ENCODE results near the gene GRID2. TPM values are rescaled to one million over a fixed set of nuclear protein-coding genes. Genes with fewer than 3 reads are reported as not detected.
A peak's percentile ranks its signal among the peaks of the same experiment; 100 is the strongest.

Gene GRID2
- total RNA-seq, 1 donor from 2014 or later: not detected

- Mint-ChIP-seq H3K4me3 (ENCODE audit: unreplicated experiment) (no peak overlapping the region), H3K4me1 (ENCODE audit: unreplicated experiment) (no peaks in the 10 kb centered on the region), H3K9me3 (ENCODE audit: unreplicated experiment) (no peaks in the 10 kb centered on the region), H3K27me3 (ENCODE audit: unreplicated experiment) (no peaks in the 10 kb centered on the region), H3K27ac (ENCODE audit: unreplicated experiment) (no peak overlapping the region), H3K36me3 (ENCODE audit: unreplicated experiment) (no peaks in the 10 kb centered on the region)
- DNase-seq (ENCODE audit: extremely low spot score, unreplicated experiment): no peak
- no peak for TF ChIP-seq CTCF (IDR thresholded peaks at IDR 0.05)
Observed at GRCh38 chr4:93373893-93374860, 1070.4 kb downstream of the GRID2 start.

- no peak for TF ChIP-seq CTCF (IDR thresholded peaks at IDR 0.05)
- Mint-ChIP-seq H3K9me3 (ENCODE audit: unreplicated experiment) (peaks cover 7% of the 10 kb centered on the region), H3K4me3 (ENCODE audit: unreplicated experiment) (no peak overlapping the region), H3K4me1 (ENCODE audit: unreplicated experiment) (peaks cover 18% of the 10 kb centered on the region), H3K27me3 (ENCODE audit: unreplicated experiment) (no peaks in the 10 kb centered on the region), H3K36me3 (ENCODE audit: unreplicated experiment) (no peaks in the 10 kb centered on the region), H3K27ac (ENCODE audit: unreplicated experiment) (no peak overlapping the region)
- no peak for DNase-seq (ENCODE audit: extremely low spot score, unreplicated experiment)
Observed at GRCh38 chr4:93384241-93384640, 1080.5 kb downstream of the GRID2 start.

- no peak for TF ChIP-seq CTCF (IDR thresholded peaks at IDR 0.05)
- H3K27ac Mint-ChIP-seq (ENCODE audit: unreplicated experiment): no peak overlapping the region
- no peaks in the 10 kb centered on the region for H3K27me3 Mint-ChIP-seq (ENCODE audit: unreplicated experiment)
- H3K36me3 Mint-ChIP-seq (ENCODE audit: unreplicated experiment): no peaks in the 10 kb centered on the region
- no peak overlapping the region for H3K4me3 Mint-ChIP-seq (ENCODE audit: unreplicated experiment)
- no peak for DNase-seq (ENCODE audit: extremely low spot score, unreplicated experiment)
- H3K4me1 Mint-ChIP-seq (ENCODE audit: unreplicated experiment): peaks cover 18% of the 10 kb centered on the region
- H3K9me3 Mint-ChIP-seq (ENCODE audit: unreplicated experiment): peaks cover 5% of the 10 kb centered on the region
Observed at GRCh38 chr4:93384887-93385286, 1081.1 kb downstream of the GRID2 start.

- Mint-ChIP-seq H3K4me1 (ENCODE audit: unreplicated experiment) (peaks cover 11% of the 10 kb centered on the region), H3K27me3 (ENCODE audit: unreplicated experiment) (no peaks in the 10 kb centered on the region), H3K4me3 (ENCODE audit: unreplicated experiment) (no peak overlapping the region), H3K27ac (ENCODE audit: unreplicated experiment) (no peak overlapping the region), H3K9me3 (ENCODE audit: unreplicated experiment) (peaks cover 7% of the 10 kb centered on the region), H3K36me3 (ENCODE audit: unreplicated experiment) (no peaks in the 10 kb centered on the region)
- DNase-seq (ENCODE audit: extremely low spot score, unreplicated experiment): no peak
- TF ChIP-seq CTCF (IDR thresholded peaks at IDR 0.05): no peak
Observed at GRCh38 chr4:93394545-93395081, 1090.8 kb downstream of the GRID2 start.

- peaks cover 11% of the 10 kb centered on the region for H3K4me1 Mint-ChIP-seq (ENCODE audit: unreplicated experiment)
- no peaks in the 10 kb centered on the region for H3K36me3 Mint-ChIP-seq (ENCODE audit: unreplicated experiment)
- H3K9me3 Mint-ChIP-seq (ENCODE audit: unreplicated experiment): peaks cover 7% of the 10 kb centered on the region
- peak overlapping the region; percentile 71 for H3K27ac Mint-ChIP-seq (ENCODE audit: unreplicated experiment)
- no peaks in the 10 kb centered on the region for H3K27me3 Mint-ChIP-seq (ENCODE audit: unreplicated experiment)
- no peak for DNase-seq (ENCODE audit: extremely low spot score, unreplicated experiment)
- no peak overlapping the region for H3K4me3 Mint-ChIP-seq (ENCODE audit: unreplicated experiment)
- no peak for TF ChIP-seq CTCF (IDR thresholded peaks at IDR 0.05)
Observed at GRCh38 chr4:93396272-93396671, 1092.5 kb downstream of the GRID2 start.
